Measurements from ENCODE around the gene TRAPPC6A.
"Not testable (repeated sequence)": the region's sequence is repeated elsewhere in the genome, so short reads cannot be mapped to it uniquely, and the experiment has no call there.

TRAPPC6A gene

GRCh38 chr19:45121827-45122345, 56.2 kb downstream of the TRAPPC6A start:
- TF ChIP-seq EZH2phosphoT487 (IDR thresholded peaks at IDR 0.05; ENCODE audit: borderline replicate concordance, low read length): no peak
- no peak for TF ChIP-seq CTCF (IDR thresholded peaks at IDR 0.05; ENCODE audit: low read depth, low read length, poor library complexity, severe bottlenecking)
- H3K9me3 ChIP-seq (ENCODE audit: control insufficient read depth, insufficient read depth, low read length): no peaks in the 10 kb centered on the region
- no peaks in the 10 kb centered on the region for H3K9me2 ChIP-seq (replicated peaks; ENCODE audit: control insufficient read depth, low read length)
- H3K4me3 ChIP-seq (ENCODE audit: low read length): no peak overlapping the region
- peaks cover 37% of the 10 kb centered on the region for H3K4me1 ChIP-seq (ENCODE audit: control insufficient read depth, low read length)
- peaks cover 26% of the 10 kb centered on the region for H4K20me1 ChIP-seq (ENCODE audit: control insufficient read depth, insufficient read depth, low read depth, low read length)
- H3K4me2 ChIP-seq (ENCODE audit: low read length): no peak overlapping the region
- H3K27ac ChIP-seq (ENCODE audit: low read depth, low read length): no peak overlapping the region
- no peaks in the 10 kb centered on the region for H3K36me3 ChIP-seq (ENCODE audit: control insufficient read depth, low read length)
- H3F3A ChIP-seq (ENCODE audit: control insufficient read depth, insufficient read depth): no peaks in the 10 kb centered on the region
- H3K79me2 ChIP-seq (ENCODE audit: control insufficient read depth, low read length): peaks cover 94% of the 10 kb centered on the region
- no peaks in the 10 kb centered on the region for H3K27me3 ChIP-seq (ENCODE audit: control insufficient read depth, low read length)

- H3K9me2 ChIP-seq (replicated peaks; ENCODE audit: control insufficient read depth, low read length): no peaks in the 10 kb centered on the region
- no peaks in the 10 kb centered on the region for H3K36me3 ChIP-seq (ENCODE audit: control insufficient read depth, low read length)
- no peak overlapping the region for H3K4me3 ChIP-seq (ENCODE audit: low read length)
- TF ChIP-seq EZH2phosphoT487 (IDR thresholded peaks at IDR 0.05; ENCODE audit: borderline replicate concordance, low read length) (no peak), CTCF (IDR thresholded peaks at IDR 0.05; ENCODE audit: low read depth, low read length, poor library complexity, severe bottlenecking) (no peak)
- peaks cover 17% of the 10 kb centered on the region; the same call in 1 of the 2 replicates for H4K20me1 ChIP-seq (ENCODE audit: control insufficient read depth, insufficient read depth, low read depth, low read length)
- no peaks in the 10 kb centered on the region for H3K9me3 ChIP-seq (ENCODE audit: control insufficient read depth, insufficient read depth, low read length)
- H3K27ac ChIP-seq (ENCODE audit: low read depth, low read length): no peak overlapping the region
- H3K4me2 ChIP-seq (ENCODE audit: low read length): no peak overlapping the region
- H3F3A ChIP-seq (ENCODE audit: control insufficient read depth, insufficient read depth): no peaks in the 10 kb centered on the region
- H3K79me2 ChIP-seq (ENCODE audit: control insufficient read depth, low read length): peaks cover 97% of the 10 kb centered on the region
- H3K4me1 ChIP-seq (ENCODE audit: control insufficient read depth, low read length): peaks cover 50% of the 10 kb centered on the region
- no peaks in the 10 kb centered on the region for H3K27me3 ChIP-seq (ENCODE audit: control insufficient read depth, low read length)
Observed at GRCh38 chr19:45119582-45119981, 58.5 kb downstream of the TRAPPC6A start.

- H3F3A ChIP-seq (ENCODE audit: control insufficient read depth, insufficient read depth); H3K36me3 ChIP-seq (ENCODE audit: control insufficient read depth, low read length); H3K27me3 ChIP-seq (ENCODE audit: control insufficient read depth, low read length); H3K9me2 ChIP-seq (replicated peaks; ENCODE audit: control insufficient read depth, low read length); H3K9me3 ChIP-seq (ENCODE audit: control insufficient read depth, insufficient read depth, low read length): not testable (repeated sequence)
- H3K79me2 ChIP-seq (ENCODE audit: control insufficient read depth, low read length): peaks cover 97% of the 10 kb centered on the region
- peaks cover 22% of the 10 kb centered on the region; the same call in 1 of the 2 replicates for H4K20me1 ChIP-seq (ENCODE audit: control insufficient read depth, insufficient read depth, low read depth, low read length)
- H3K4me2 ChIP-seq (ENCODE audit: low read length): peak overlapping the region; percentile 56
- H3K4me3 ChIP-seq (ENCODE audit: low read length): peak overlapping the region; percentile 23
- peak overlapping the region; percentile 48 for H3K27ac ChIP-seq (ENCODE audit: low read depth, low read length)
- peaks cover 55% of the 10 kb centered on the region for H3K4me1 ChIP-seq (ENCODE audit: control insufficient read depth, low read length)
Observed at GRCh38 chr19:45118591-45119355, 59.3 kb downstream of the TRAPPC6A start.

- H3K4me3 ChIP-seq (ENCODE audit: low read length): peak overlapping the region; percentile 23
- H4K20me1 ChIP-seq (ENCODE audit: control insufficient read depth, insufficient read depth, low read depth, low read length): peaks cover 26% of the 10 kb centered on the region; the same call in 1 of the 2 replicates
- TF ChIP-seq EZH2phosphoT487 (IDR thresholded peaks at IDR 0.05; ENCODE audit: borderline replicate concordance, low read length): no peak
- TF ChIP-seq CTCF (IDR thresholded peaks at IDR 0.05; ENCODE audit: low read depth, low read length, poor library complexity, severe bottlenecking): no peak
- H3K27me3 ChIP-seq (ENCODE audit: control insufficient read depth, low read length): no peaks in the 10 kb centered on the region
- peak overlapping the region; percentile 56 for H3K4me2 ChIP-seq (ENCODE audit: low read length)
- no peaks in the 10 kb centered on the region for H3K9me2 ChIP-seq (replicated peaks; ENCODE audit: control insufficient read depth, low read length)
- H3K27ac ChIP-seq (ENCODE audit: low read depth, low read length): peak overlapping the region; percentile 48
- peaks cover 62% of the 10 kb centered on the region for H3K4me1 ChIP-seq (ENCODE audit: control insufficient read depth, low read length)
- no peaks in the 10 kb centered on the region for H3F3A ChIP-seq (ENCODE audit: control insufficient read depth, insufficient read depth)
- no peaks in the 10 kb centered on the region for H3K36me3 ChIP-seq (ENCODE audit: control insufficient read depth, low read length)
- peaks cover 97% of the 10 kb centered on the region for H3K79me2 ChIP-seq (ENCODE audit: control insufficient read depth, low read length)
- H3K9me3 ChIP-seq (ENCODE audit: control insufficient read depth, insufficient read depth, low read length): no peaks in the 10 kb centered on the region
Observed at GRCh38 chr19:45118106-45118505, 59.9 kb downstream of the TRAPPC6A start.
